ENCODE measurements around the gene ANKEF1.

- TF ChIP-seq CTCF (IDR thresholded peaks at IDR 0.05) = no peak
- no peak for TF ChIP-seq POLR2A (IDR thresholded peaks at IDR 0.05)
Observed at GRCh38 chr20:10067321-10067720, 32.5 kb downstream of the ANKEF1 start.

All from testis (tissue), 2 donors.